Measurements from ENCODE around the gene FETUB. TPM values are rescaled to one million over a fixed set of nuclear protein-coding genes. Genes with fewer than 3 reads are reported as not detected.
"Not testable (repeated sequence)": the region's sequence is repeated elsewhere in the genome, so short reads cannot be mapped to it uniquely, and the experiment has no call there.

Gene FETUB
- total RNA-seq, 2 experiments from 2014 or later: not detected

DNA sequence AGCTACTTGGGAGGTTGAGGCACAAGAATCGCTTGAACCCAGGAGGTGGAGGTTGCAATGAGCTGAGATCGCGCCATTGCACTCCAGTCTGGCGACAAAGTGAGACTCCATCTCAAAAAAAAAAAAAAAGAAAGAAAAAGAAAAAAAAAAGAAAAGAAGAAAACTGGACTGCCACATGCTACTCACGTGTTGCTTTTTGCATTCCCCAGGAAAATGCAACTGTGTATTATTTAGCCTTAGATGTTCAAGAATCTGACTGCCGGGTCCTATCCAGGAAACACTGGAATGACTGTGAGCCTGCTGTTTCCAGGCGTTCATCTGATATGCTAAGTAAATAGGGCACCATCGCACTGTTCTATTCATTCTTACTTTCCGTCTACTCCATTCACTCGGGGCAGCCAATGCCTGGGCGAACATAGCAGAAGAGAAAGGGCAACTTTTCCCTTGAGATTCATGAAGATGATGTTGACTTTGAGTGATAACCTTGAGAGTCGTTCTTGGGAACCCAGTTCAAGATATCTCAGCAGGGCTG lies 47.0 kb downstream of the FETUB start:
- no peak for ATAC-seq
- H3K27ac Mint-ChIP-seq: no peak overlapping the region
- no peak overlapping the region for H3K4me3 Mint-ChIP-seq
- no peaks in the 10 kb centered on the region for H3K9me3 Mint-ChIP-seq (ENCODE audit: insufficient read depth)
- ChIA-PET CTCF (no interaction called here), POLR2A (no interaction called here)
- no peaks in the 10 kb centered on the region for H3K36me3 Mint-ChIP-seq (ENCODE audit: low read depth)
- DNase-seq: no peak
- H3K27me3 Mint-ChIP-seq (ENCODE audit: low read depth): peaks cover 40% of the 10 kb centered on the region
- H3K4me1 Mint-ChIP-seq (ENCODE audit: low read depth): no peaks in the 10 kb centered on the region

DNA sequence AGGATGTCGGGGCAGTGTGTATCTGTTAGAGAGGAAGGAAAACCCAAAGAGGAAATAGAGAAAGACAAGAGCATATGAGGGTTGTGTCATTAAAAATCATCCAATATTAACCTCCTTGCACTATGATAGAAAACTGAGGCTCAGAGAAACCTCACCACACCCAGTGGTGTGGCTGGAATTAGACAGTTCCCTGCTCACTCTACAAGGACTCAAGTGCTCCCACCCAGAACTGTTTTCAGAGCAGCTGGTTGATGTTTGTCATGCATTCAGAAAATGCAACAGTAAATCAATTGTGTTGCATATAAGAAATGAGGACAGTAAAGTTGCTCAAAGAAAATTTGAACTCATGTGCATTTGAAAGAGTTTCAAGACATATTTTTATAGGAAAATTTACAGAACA lies 50.1 kb downstream of the FETUB start:
- H3K4me1 Mint-ChIP-seq (ENCODE audit: low read depth); H3K27ac Mint-ChIP-seq; POLR2A ChIA-PET; DNase-seq; H3K4me3 Mint-ChIP-seq; H3K36me3 Mint-ChIP-seq (ENCODE audit: low read depth); CTCF ChIA-PET; ATAC-seq; H3K9me3 Mint-ChIP-seq (ENCODE audit: insufficient read depth): not testable (repeated sequence)
- H3K27me3 Mint-ChIP-seq (ENCODE audit: low read depth): peaks cover 36% of the 10 kb centered on the region

DNA sequence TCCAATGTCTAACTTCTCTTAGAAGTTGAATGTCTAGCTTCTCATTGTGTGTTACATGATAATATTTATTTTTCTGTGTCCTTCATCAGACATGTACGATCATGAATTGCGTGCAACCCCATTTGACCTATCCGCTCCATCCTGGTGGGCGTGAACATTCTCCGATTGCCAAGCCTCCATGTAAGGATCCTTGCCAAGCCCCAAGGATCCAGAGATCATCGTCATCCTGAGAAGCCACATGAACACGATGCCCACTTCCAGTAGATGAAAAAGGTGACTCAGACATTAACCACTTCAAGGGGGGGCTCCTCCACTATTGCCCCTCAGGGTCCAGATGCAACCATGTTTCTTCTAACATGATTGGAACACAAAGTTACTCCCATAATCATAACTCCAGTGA lies 51.5 kb downstream of the FETUB start:
- CTCF ChIA-PET: no interaction called here
- no peaks in the 10 kb centered on the region for H3K9me3 Mint-ChIP-seq (ENCODE audit: insufficient read depth)
- H3K27me3 Mint-ChIP-seq (ENCODE audit: low read depth): peaks cover 25% of the 10 kb centered on the region
- POLR2A ChIA-PET: no interaction called here
- ATAC-seq (no peak), DNase-seq (no peak)
- no peaks in the 10 kb centered on the region for H3K4me1 Mint-ChIP-seq (ENCODE audit: low read depth)
- no peak overlapping the region for H3K4me3 Mint-ChIP-seq
- H3K27ac Mint-ChIP-seq: no peak overlapping the region
- H3K36me3 Mint-ChIP-seq (ENCODE audit: low read depth): no peaks in the 10 kb centered on the region

DNA sequence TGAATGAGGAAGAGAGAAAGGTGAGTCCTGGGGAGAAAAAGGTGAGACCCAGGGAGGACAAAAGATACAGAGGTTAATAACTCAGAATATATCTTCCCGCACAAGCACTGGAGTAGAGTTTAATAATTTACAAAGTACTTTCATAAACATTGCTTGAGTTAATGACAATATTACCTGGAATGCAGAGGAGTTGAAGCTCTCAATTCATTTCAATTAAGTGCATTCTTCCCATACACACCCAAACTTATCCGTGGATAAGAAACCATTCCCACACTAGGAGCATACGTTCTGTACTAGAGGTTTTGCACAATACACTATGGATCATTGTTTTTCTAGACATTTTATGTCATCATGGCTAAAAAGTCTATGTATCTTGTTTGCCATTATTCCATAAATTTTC lies 53.6 kb downstream of the FETUB start:
- no peaks in the 10 kb centered on the region for H3K4me1 Mint-ChIP-seq (ENCODE audit: low read depth)
- ChIA-PET POLR2A (no interaction called here), CTCF (interaction anchor here (0.8 to 1.4 kb wide), 2 partner anchors 76 to 750 kb away, joined by 4 read pairs; no protein-coding TSS in a partner anchor)

DNA sequence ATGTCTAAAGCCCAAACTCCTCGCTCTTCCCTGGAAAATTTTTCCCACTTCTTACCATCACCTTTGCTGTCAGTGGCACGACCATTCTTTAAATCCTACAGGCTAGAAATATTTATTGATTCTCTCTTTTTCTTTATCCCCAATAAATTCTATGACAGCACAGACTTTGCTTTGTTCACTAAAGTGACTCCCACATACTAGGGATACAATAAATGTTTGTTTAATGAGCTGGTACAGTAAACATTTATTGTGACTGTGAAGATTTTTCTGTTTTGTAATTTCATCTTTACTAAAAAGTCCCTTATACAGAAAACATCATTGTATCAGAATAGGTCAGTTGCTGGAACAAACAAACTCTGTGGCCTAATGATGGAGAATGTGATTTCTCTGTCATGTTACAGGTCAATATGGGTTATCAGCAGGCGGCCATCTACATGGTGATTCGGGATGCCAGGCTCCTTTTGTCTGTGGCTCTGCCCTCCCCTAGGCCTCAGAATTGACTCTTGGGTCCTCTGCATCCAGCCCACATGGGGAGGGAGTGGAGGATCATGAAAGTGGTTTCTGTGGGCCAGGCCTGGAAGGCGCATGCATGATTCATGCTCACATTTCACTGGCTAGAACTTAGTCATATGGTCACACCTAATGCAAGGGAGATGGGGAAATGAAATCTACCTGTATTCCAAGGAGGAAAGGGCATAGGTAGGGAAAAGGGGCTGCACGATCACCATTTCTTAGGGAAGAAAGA lies 54.3 kb downstream of the FETUB start:
- ATAC-seq (no peak), DNase-seq (no peak)
- ChIA-PET CTCF (interaction anchor here (1.4 kb wide), 1 partner anchor 77 kb away, joined by 4 read pairs; no protein-coding TSS in a partner anchor), POLR2A (no interaction called here)
- Mint-ChIP-seq H3K9me3 (ENCODE audit: insufficient read depth) (no peaks in the 10 kb centered on the region), H3K36me3 (ENCODE audit: low read depth) (no peaks in the 10 kb centered on the region), H3K27ac (no peak overlapping the region), H3K27me3 (ENCODE audit: low read depth) (peaks cover 27% of the 10 kb centered on the region), H3K4me1 (ENCODE audit: low read depth) (no peaks in the 10 kb centered on the region), H3K4me3 (no peak overlapping the region)

More for the DNA sequence above, 53.6 kb downstream of the FETUB start:
- Mint-ChIP-seq H3K27ac (no peak overlapping the region), H3K27me3 (ENCODE audit: low read depth) (peaks cover 27% of the 10 kb centered on the region), H3K36me3 (ENCODE audit: low read depth) (no peaks in the 10 kb centered on the region), H3K4me3 (no peak overlapping the region), H3K9me3 (ENCODE audit: insufficient read depth) (no peaks in the 10 kb centered on the region)
- no peak for ATAC-seq
- DNase-seq: no peak

DNA sequence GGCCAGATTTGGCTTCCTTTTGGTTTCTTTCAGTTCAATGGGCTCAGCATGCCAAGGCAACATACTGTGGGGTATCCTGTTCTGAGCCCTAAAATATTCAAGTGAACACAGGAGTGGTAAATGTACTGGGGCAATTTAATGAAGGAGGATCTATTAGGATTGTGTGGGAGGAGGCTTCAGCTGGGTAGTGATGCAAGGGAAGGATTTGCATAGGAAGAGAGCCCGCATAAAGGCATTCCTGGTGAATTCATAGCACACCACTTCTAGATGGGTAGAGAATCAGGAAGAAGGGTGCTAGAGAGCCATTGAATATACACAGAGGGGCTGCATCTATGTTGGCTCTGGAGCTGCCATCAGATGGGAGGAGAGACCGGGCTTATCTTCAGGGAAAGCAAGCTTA lies 56.3 kb downstream of the FETUB start:
- Mint-ChIP-seq H3K36me3 (ENCODE audit: low read depth) (no peaks in the 10 kb centered on the region), H3K4me3 (no peak overlapping the region), H3K9me3 (ENCODE audit: insufficient read depth) (no peaks in the 10 kb centered on the region), H3K27ac (no peak overlapping the region), H3K4me1 (ENCODE audit: low read depth) (no peaks in the 10 kb centered on the region), H3K27me3 (ENCODE audit: low read depth) (peaks cover 30% of the 10 kb centered on the region)
- ATAC-seq (no peak), DNase-seq (no peak)
- ChIA-PET CTCF (interaction anchor here (1.4 kb wide), 2 partner anchors 8 to 79 kb away, joined by 3 to 4 read pairs; no protein-coding TSS in a partner anchor), POLR2A (no interaction called here)

DNA sequence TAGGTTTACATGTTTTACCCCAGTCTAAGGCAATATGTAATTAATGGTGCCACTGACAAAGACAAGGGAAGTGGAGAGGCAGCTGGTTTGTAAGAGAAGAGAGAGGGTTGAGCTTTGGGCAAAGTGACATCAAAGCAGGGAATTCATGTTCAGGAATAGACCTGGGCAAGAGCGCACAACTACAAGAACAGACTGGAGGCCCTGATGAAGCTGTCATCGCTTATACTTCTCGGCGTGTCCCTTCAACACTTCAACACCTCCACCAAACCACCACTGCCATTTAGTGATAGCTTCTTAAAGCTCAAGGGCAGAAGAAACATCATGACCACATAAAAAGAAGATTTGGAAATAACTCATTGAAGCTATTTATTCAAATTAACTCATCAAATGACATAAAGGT lies 57.3 kb downstream of the FETUB start:
- CTCF ChIA-PET: interaction anchor here (1.4 kb wide), 1 partner anchor 80 kb away, joined by 4 read pairs; no protein-coding TSS in a partner anchor
- H3K27ac Mint-ChIP-seq: no peak overlapping the region
- H3K36me3 Mint-ChIP-seq (ENCODE audit: low read depth): no peaks in the 10 kb centered on the region
- no peak overlapping the region for H3K4me3 Mint-ChIP-seq
- no peaks in the 10 kb centered on the region for H3K4me1 Mint-ChIP-seq (ENCODE audit: low read depth)
- POLR2A ChIA-PET: no interaction called here
- no peaks in the 10 kb centered on the region for H3K9me3 Mint-ChIP-seq (ENCODE audit: insufficient read depth)
- H3K27me3 Mint-ChIP-seq (ENCODE audit: low read depth): peaks cover 28% of the 10 kb centered on the region
- DNase-seq: no peak
- no peak for ATAC-seq

DNA sequence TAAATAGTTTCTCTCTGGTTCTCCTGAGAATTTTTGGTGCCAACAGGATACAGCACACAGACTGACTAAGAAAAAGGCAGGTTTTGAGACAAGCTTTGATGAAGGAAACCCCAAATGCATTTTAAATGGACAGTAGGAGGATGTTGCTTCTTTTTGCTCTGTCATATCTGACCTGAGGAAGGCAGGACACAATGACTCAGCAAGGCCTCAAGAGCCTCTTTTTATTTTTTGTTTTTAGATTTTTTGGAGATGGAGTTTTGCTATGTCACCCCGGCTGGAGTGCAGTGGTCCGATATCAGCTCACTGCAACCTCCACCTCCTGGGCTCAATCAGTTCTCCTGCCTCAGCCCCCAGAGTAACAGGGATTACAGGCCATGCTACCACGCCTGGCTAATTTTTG lies 60.1 kb downstream of the FETUB start:
- Mint-ChIP-seq H3K4me3 (no peak overlapping the region), H3K9me3 (ENCODE audit: insufficient read depth) (no peaks in the 10 kb centered on the region), H3K27ac (no peak overlapping the region), H3K4me1 (ENCODE audit: low read depth) (no peaks in the 10 kb centered on the region), H3K36me3 (ENCODE audit: low read depth) (no peaks in the 10 kb centered on the region), H3K27me3 (ENCODE audit: low read depth) (peaks cover 38% of the 10 kb centered on the region)
- POLR2A ChIA-PET: no interaction called here
- CTCF ChIA-PET: no interaction called here
- no peak for ATAC-seq
- no peak for DNase-seq

DNA sequence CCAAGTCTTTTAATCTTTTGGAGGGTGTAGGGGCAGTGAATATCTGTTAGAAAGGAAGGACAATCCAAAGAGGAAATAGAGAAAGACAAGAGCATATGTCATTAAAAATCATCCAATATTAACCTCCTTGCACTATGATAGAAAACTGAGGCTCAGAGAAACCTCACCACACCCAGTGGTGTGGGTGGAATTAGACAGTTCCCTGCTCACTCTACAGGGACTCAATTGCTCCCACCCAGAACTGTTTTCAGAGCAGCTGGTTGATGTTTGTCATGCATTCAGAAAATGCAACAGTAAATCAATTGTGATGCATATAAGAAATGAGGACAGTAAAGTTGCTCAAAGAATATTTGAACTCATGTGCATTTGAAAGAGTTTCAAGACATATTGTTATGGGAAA lies 62.3 kb downstream of the FETUB start:
- H3K9me3 Mint-ChIP-seq (ENCODE audit: insufficient read depth); DNase-seq; H3K36me3 Mint-ChIP-seq (ENCODE audit: low read depth); ATAC-seq; CTCF ChIA-PET; POLR2A ChIA-PET; H3K27ac Mint-ChIP-seq; H3K4me3 Mint-ChIP-seq: not testable (repeated sequence)
- Mint-ChIP-seq H3K4me1 (ENCODE audit: low read depth) (peaks cover 12% of the 10 kb centered on the region), H3K27me3 (ENCODE audit: low read depth) (peaks cover 47% of the 10 kb centered on the region)

Other genes starting within 250 kb of the FETUB start
- gene CRYGS, start 96.0 kb upstream of the FETUB start, total RNA-seq: 1 to 10 TPM; 4.6 to 5.6 TPM
- gene TBCCD1, start 73.1 kb upstream of the FETUB start, total RNA-seq: 10 to 100 TPM; 19.4 to 20.1 TPM
- 10 to 100 TPM; 55.9 to 56.5 TPM for gene DNAJB11, start 69.7 kb upstream of the FETUB start, total RNA-seq
- gene AHSG, start 27.3 kb upstream of the FETUB start, total RNA-seq: not detected
- not detected for gene HRG, start 25.6 kb downstream of the FETUB start, total RNA-seq
- not detected for gene KNG1, start 77.0 kb downstream of the FETUB start, total RNA-seq
- 100 to 1,000 TPM; 365 to 383 TPM for gene EIF4A2, start 143.2 kb downstream of the FETUB start, total RNA-seq
- 100 to 1,000 TPM in 1 of 2 experiments, 10 to 100 TPM in 1; 98.9 to 106 TPM for gene RFC4, start 166.1 kb downstream of the FETUB start, total RNA-seq
- gene ADIPOQ, start 202.3 kb downstream of the FETUB start, total RNA-seq: not detected

Data from activated CD8-positive, alpha-beta T cell treated with anti-CD3 and anti-CD28 coated beads, Interleukin-2, amount 10 ng/mL, durations not matched to agents 7 days and 5 days (primary cell).